ENCODE measurements around the gene GRM2.

DNA sequence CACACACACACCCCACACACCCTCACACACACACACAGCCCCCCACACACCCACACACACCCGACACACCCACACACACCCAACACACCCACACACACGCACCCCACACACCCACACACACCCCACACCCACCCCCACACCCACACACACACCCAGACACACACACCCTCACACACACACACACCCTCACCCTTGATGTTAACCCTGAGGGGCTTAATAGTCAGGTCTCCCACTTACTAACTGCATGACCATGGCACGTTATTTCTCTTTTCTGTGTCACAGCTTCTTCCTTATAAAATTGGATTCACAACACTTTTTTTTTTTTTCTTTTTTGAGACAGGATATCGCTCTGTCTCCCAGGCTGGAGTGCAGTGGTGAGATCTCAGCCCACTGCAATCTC lies 2.8 kb downstream of the GRM2 start:
- TF ChIP-seq CTCF (IDR thresholded peaks at IDR 0.05) (no peak), POLR2A (IDR thresholded peaks at IDR 0.05) (no peak)

Measured in tibial nerve (tissue), 3 donors.